HepG2 (cell line): ENCODE data around the gene FAM131A. TPM values are rescaled to one million over a fixed set of nuclear protein-coding genes. Genes with fewer than 3 reads are reported as not detected.
A peak's percentile ranks its signal among the peaks of the same experiment; 100 is the strongest.

Experiments
- ATAC-seq: fragments of 200-7000 bp; cut with Tn5 transposase; 3 replicates; pipeline ENCODE4 v1.9.1; 2020; ENCODE audit warnings: mild to moderate bottlenecking, moderate library complexity
- BruUV-seq: library from RNA; stranded (reverse); fragments of 400-500 nt; replicated peaks from 2 replicates; lab custom pipeline; 2021; lab: Mats Ljungman, UMichigan
- CTCF ChIA-PET: fragments of 300-600 bp; formaldehyde crosslinking; extraction: SDS; loops from one replicate; lab custom pipeline; 2021; ENCODE audit warnings: low total read pairs, inconsistent platforms, low intra/inter-chr PET ratio; lab: Yijun Ruan, JAX
- POLR2A ChIA-PET: fragments of 350-600 bp; sonication (Branson Sonifier 250); formaldehyde crosslinking; loops from one replicate; lab custom pipeline; 2020; ENCODE audit warnings: antibody characterized with exemption, inconsistent platforms; lab: Yijun Ruan, JAX
- DNase-seq: peaks from one replicate; pipeline ENCODE4 v3.0.0-alpha.2; 2015; ENCODE audit warnings: low spot score
- FAIRE-seq: peaks from 3 replicates; lab custom pipeline; 2011; peaks lifted over from hg19 to GRCh38; lab: Jason Lieb, UNC
- H2AFZ ChIP-seq: one replicate; pipeline ENCODE4 v1.6.1; 2011; ENCODE audit warnings: low read length, inconsistent platforms
- H3K27ac ChIP-seq: fragments of 300-600 bp; 3 replicates; pipeline ENCODE4 v1.8.0; 2011; ENCODE audit warnings: mixed run types, mild to moderate bottlenecking, mixed read lengths, low read length, inconsistent platforms; ENCODE audit not compliant: insufficient read depth; ENCODE audit errors: extremely low read length
- H3K27me3 ChIP-seq, 2 experiments: fragments of 200-600 bp in 1 of 2; 2 replicates in 1 of 2; 3 replicates in 1 of 2; pipeline versions ENCODE4 v1.6.0 to v1.8.0; 2011; ENCODE audit warnings: low read length in 2 of 2, mild to moderate bottlenecking in 2 of 2, moderate library complexity in 2 of 2, inconsistent platforms in 1 of 2; ENCODE audit not compliant: insufficient read depth in 2 of 2, control insufficient read depth in 1 of 2
- H3K36me3 ChIP-seq, 2 experiments: fragments of 200-600 bp in 1 of 2; replicated peaks in 1 of 2; 2 replicates in 1 of 2; 3 replicates in 1 of 2; pipeline versions ENCODE4 v1.5.1 to v1.8.0; 2011; ENCODE audit warnings: low read length in 2 of 2, inconsistent platforms in 1 of 2; ENCODE audit not compliant: insufficient read depth in 2 of 2, control insufficient read depth in 1 of 2
- H3K4me1 ChIP-seq: 2 replicates; pipeline ENCODE4 v1.5.1; 2012; ENCODE audit warnings: low read length, inconsistent platforms; ENCODE audit not compliant: insufficient read depth
- H3K4me2 ChIP-seq: 2 replicates; pipeline ENCODE4 v1.6.0; 2011; ENCODE audit warnings: low read depth, low read length, inconsistent platforms
- H3K4me3 ChIP-seq, 3 experiments: fragments of 200-600 bp in 1 of 3; sonication (generic), shearing (Covaris generic) in 1 of 3; replicated peaks in 1 of 3; 2 replicates each; pipeline ENCODE4 v1.5.1; 2011 to 2016; ENCODE audit warnings: low read length in 3 of 3, inconsistent platforms in 2 of 3, low read depth in 2 of 3, mild to moderate bottlenecking in 2 of 3, control low read depth in 1 of 3, mixed read lengths in 1 of 3; ENCODE audit not compliant: insufficient read depth in 1 of 3
- H3K79me2 ChIP-seq: one replicate; pipeline ENCODE4 v1.6.1; 2011; ENCODE audit warnings: low read length, inconsistent platforms; ENCODE audit not compliant: insufficient read depth
- H3K9ac ChIP-seq: 2 replicates; pipeline ENCODE4 v1.6.0; 2011; ENCODE audit warnings: mild to moderate bottlenecking, low read depth, low read length, inconsistent platforms; ENCODE audit not compliant: insufficient read depth
- H3K9me3 ChIP-seq: 2 replicates; pipeline ENCODE4 v1.5.1; 2012; ENCODE audit warnings: mild to moderate bottlenecking, low read length
- H4K20me1 ChIP-seq: 2 replicates; pipeline ENCODE4 v1.6.0; 2011; ENCODE audit warnings: inconsistent platforms, mild to moderate bottlenecking, low read length, moderate library complexity; ENCODE audit not compliant: insufficient read depth
- BORCS8-MEF2B ChIP-seq: sonication (generic); formaldehyde crosslinking; IDR thresholded peaks from 2 replicates; pipeline ENCODE4 v1.8.0; 2022; ENCODE audit warnings: mild to moderate bottlenecking, missing genetic modification reagents
- CC2D1A ChIP-seq: sonication (generic); formaldehyde crosslinking; IDR thresholded peaks from 2 replicates; pipeline ENCODE4 v1.8.1; 2023; ENCODE audit warnings: mild to moderate bottlenecking, missing genetic modification reagents
- CHCHD3 ChIP-seq: sonication (generic); formaldehyde crosslinking; IDR thresholded peaks from 2 replicates; pipeline ENCODE4 v1.8.0; 2022; ENCODE audit warnings: mild to moderate bottlenecking, missing genetic modification reagents, moderate library complexity
- HDAC6 ChIP-seq: fragments of 200-600 bp; sonication (generic); IDR thresholded peaks from 2 replicates; pipeline ENCODE4 v1.7.0; 2017; ENCODE audit warnings: mild to moderate bottlenecking, antibody characterized with exemption, low read length, low read depth
- ISX ChIP-seq: sonication (generic); formaldehyde crosslinking; conservative IDR thresholded peaks from 2 replicates; pipeline ENCODE4 v1.5.0; 2020; ENCODE audit warnings: missing genetic modification reagents
- MAFK ChIP-seq, 2 experiments: IDR thresholded peaks in 1 of 2; conservative IDR thresholded peaks in 1 of 2; 2 replicates each; pipeline ENCODE4 v1.6.1; 2011; ENCODE audit warnings: improper control_type of control experiment in 2 of 2, low read length in 2 of 2
- MATR3 ChIP-seq: sonication (generic); formaldehyde crosslinking; IDR thresholded peaks from 2 replicates; pipeline ENCODE4 v1.4.0; 2020; ENCODE audit warnings: missing genetic modification reagents
- NCOA5 ChIP-seq: sonication (generic); formaldehyde crosslinking; IDR thresholded peaks from 2 replicates; pipeline ENCODE4 v1.4.0; 2020; ENCODE audit warnings: missing genetic modification reagents
- NFE2 ChIP-seq: sonication (generic); formaldehyde crosslinking; IDR thresholded peaks from 2 replicates; pipeline ENCODE4 v1.4.0; 2020; ENCODE audit warnings: missing genetic modification reagents
- RFXAP ChIP-seq: sonication (generic); formaldehyde crosslinking; IDR thresholded peaks from 2 replicates; pipeline ENCODE4 v1.4.0; 2020; ENCODE audit warnings: missing genetic modification reagents, borderline replicate concordance
- RNF2 ChIP-seq: fragments of 450-650 bp; conservative IDR thresholded peaks from 2 replicates; pipeline ENCODE4 v1.6.1; 2016; ENCODE audit warnings: low read depth
- SIN3A ChIP-seq: IDR thresholded peaks from 2 replicates; pipeline ENCODE4 v1.6.1; 2011; ENCODE audit warnings: low read depth, mild to moderate bottlenecking, control low read depth, low read length, borderline replicate concordance
- ZNF468 ChIP-seq: sonication (generic); formaldehyde crosslinking; IDR thresholded peaks from 2 replicates; pipeline ENCODE4 v1.8.0; 2022; ENCODE audit warnings: mild to moderate bottlenecking, moderate library complexity, missing genetic modification reagents
- ZNF576 ChIP-seq: sonication (generic); formaldehyde crosslinking; IDR thresholded peaks from 2 replicates; pipeline ENCODE4 v1.4.0; 2020; ENCODE audit warnings: mild to moderate bottlenecking, missing genetic modification reagents
- ZNF580 ChIP-seq: IDR thresholded peaks from 2 replicates; pipeline ENCODE4 v1.6.1; 2016; ENCODE audit warnings: low read depth, borderline replicate concordance
- ZNF605 ChIP-seq: sonication (generic); formaldehyde crosslinking; IDR thresholded peaks from 2 replicates; pipeline ENCODE4 v1.8.0; 2022; ENCODE audit warnings: mild to moderate bottlenecking, missing genetic modification reagents
- WGBS: methylation state at CpG from one replicate; pipeline ENCODE4 v1.1.6; 2017; ENCODE audit warnings: low lambda C conversion rate; 5-methylcytosine and 5-hydroxymethylcytosine counted together
- in situ Hi-C: cut with HindIII; loops from 2 replicates; pipeline ENCODE4 v1.10.0; 2017; ENCODE audit warnings: low pct_unique_long_range_greater_than_20kb; ENCODE audit not compliant: extremely low pct_ligation_motif_present
- intact Hi-C: fragments of 100-400 bp; cut with micrococcal nuclease; formaldehyde crosslinking; loops from one replicate; pipeline ENCODE4 v1.10.0; 2022; ENCODE audit not compliant: unreplicated experiment
- polyA plus RNA-seq, 8 experiments: library from polyadenylated mRNA; depleted of rRNA in 3 of 8; stranded (reverse) in 7 of 8; unstranded in 1 of 8; fragments of >200 nt; fragmentation: Illumina TruSeq in 4 of 8; extraction: Trizol in 4 of 8; gene quantifications; 2 replicates each; pipeline versions ENCODE4 v1.2.1 to v1.2.3, GENCODE V29; 2011 to 2016; ENCODE audit warnings: low read depth in 4 of 8, missing spikeins in 1 of 8, mixed read lengths in 1 of 8; ENCODE audit not compliant: insufficient read depth in 1 of 8
- total RNA-seq, 5 experiments: library from RNA; depleted of rRNA; stranded (reverse); fragments of >200 nt; fragmentation: Illumina TruSeq; extraction: Trizol; gene quantifications; 2 replicates each; pipeline ENCODE4 v1.2.3, GENCODE V29; 2016; ENCODE audit warnings: low read depth in 1 of 5

FAM131A gene
- total and polyA plus RNA-seq, 2 of the 13 experiments (the other 11 are each of a cell fraction or from before 2014, with no cell fraction given): 9.2 to 9.3 TPM

DNA sequence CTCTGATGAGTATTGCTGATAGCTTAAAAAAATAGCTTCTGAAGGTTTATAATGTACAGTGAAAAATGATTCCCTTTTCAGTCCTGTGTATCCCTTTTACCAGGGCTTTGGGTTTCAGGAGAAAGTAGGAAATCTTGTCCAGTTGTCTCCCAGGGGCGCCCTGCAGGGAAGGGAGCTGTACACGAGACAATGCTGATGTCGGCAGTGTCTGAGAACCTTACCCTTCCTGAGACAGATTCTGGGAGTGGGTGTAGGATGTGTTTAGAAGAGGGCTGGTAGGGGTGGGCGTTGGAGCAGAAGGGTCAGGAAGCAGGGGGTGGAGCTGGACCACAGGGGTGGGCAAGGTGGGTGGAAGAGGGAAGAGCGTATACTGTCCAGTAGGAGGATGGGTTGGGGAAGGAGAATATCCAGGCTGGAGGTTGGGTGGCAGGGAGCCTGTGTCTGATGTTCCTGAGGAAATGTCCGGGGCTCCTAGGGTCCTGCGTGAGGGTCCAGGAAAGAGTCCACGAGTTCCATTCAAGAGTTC is 35.0 kb downstream of the FAM131A start:
- Histone ChIP-seq H3K4me3 (no peak overlapping the region), H3K4me1 (peaks cover 30% of the 10 kb centered on the region), H3K9ac (no peak overlapping the region), H4K20me1 (peaks cover 15% of the 10 kb centered on the region), H3K9me3 (no peaks in the 10 kb centered on the region), H3K27ac (no peak overlapping the region), H2AFZ (no peak overlapping the region), H3K4me2 (no peak overlapping the region), H3K79me2 (peaks cover 8% of the 10 kb centered on the region), H3K36me3 (peaks cover 15 to 50% of the 10 kb centered on the region in 2 experiments), H3K27me3 (no peaks in the 10 kb centered on the region; a peak in 1 of 5 replicates)
- intact Hi-C loops: loop anchor here (5.0 kb wide), 1 partner anchor 1205 kb away; no protein-coding TSS in a partner anchor
- TF ChIP-seq MAFK (conservative IDR thresholded peaks at IDR 0.05 in 1 of 2, IDR thresholded peaks at IDR 0.05 in 1 of 2; ENCODE audit: low read length in 2 of 2) (peak in 1 of 2 experiments; percentile 47; a peak in 3 of 4 replicates), MATR3 (CRISPR knock-in tag) (no peak)
- CTCF ChIA-PET: interaction anchor here (1.0 to 2.3 kb wide), 5 partner anchors 18 to 172 kb away, joined by 4 to 20 read pairs (median 7); no protein-coding TSS in a partner anchor
- in situ Hi-C loops: loop anchor here (10.0 kb wide), 2 partner anchors 92 to 142 kb away; no protein-coding TSS in a partner anchor
- ATAC-seq (peak; percentile 7; the same call in 1 of the 3 replicates), FAIRE-seq (no peak), DNase-seq (no peak)
- 87% methylated on average over 8 of the region's 8 CpGs for WGBS
- POLR2A ChIA-PET: interaction anchor here (1.2 to 3.5 kb wide), 8 partner anchors 8 to 169 kb away, joined by 3 to 21 read pairs (median 6); partner anchors contain the start of genes CLCN2 and POLR2H
- BruUV-seq: no TSS peak

- intact Hi-C loops: loop anchor here (5.0 kb wide), 1 partner anchor 1206 kb away; no protein-coding TSS in a partner anchor
Measured at GRCh38 chr3:184372911-184373310, 35.5 kb downstream of the FAM131A start.

More at GRCh38 chr3:184372911-184373310, 35.5 kb downstream of the FAM131A start:
- ATAC-seq (no peak), DNase-seq (no peak), FAIRE-seq (no peak)
- H2AFZ ChIP-seq: no peak overlapping the region
- WGBS: 91% methylated on average over 5 of the region's 5 CpGs
- peaks cover 15% of the 10 kb centered on the region for H4K20me1 ChIP-seq
- peaks cover 14 to 46% of the 10 kb centered on the region in 2 experiments for H3K36me3 ChIP-seq
- peaks cover 12% of the 10 kb centered on the region for H3K79me2 ChIP-seq
- H3K4me2 ChIP-seq: no peak overlapping the region
- H3K4me1 ChIP-seq: peaks cover 29% of the 10 kb centered on the region
- H3K27me3 ChIP-seq: no peaks in the 10 kb centered on the region; a peak in 1 of 5 replicates
- no peaks in the 10 kb centered on the region for H3K9me3 ChIP-seq
- ChIA-PET POLR2A (interaction anchor here (2.5 to 3.5 kb wide), 2 partner anchors 11 to 44 kb away, joined by 7 to 18 read pairs; partner anchors contain the start of genes CLCN2 and POLR2H), CTCF (interaction anchor here (2.3 kb wide), 1 partner anchor 171 kb away, joined by 12 read pairs; no protein-coding TSS in a partner anchor)
- BruUV-seq: no TSS peak
- H3K4me3 ChIP-seq: no peak overlapping the region
- no peak overlapping the region for H3K27ac ChIP-seq
- TF ChIP-seq ZNF468 (no peak), CC2D1A (CRISPR knock-in tag) (no peak), SIN3A (no peak), ZNF580 (CRISPR knock-in tag) (no peak), RFXAP (no peak), ZNF576 (CRISPR knock-in tag) (no peak), HDAC6 (no peak), CHCHD3 (CRISPR knock-in tag) (no peak), RNF2 (no peak), ISX (CRISPR knock-in tag) (no peak), BORCS8-MEF2B (CRISPR knock-in tag) (no peak), NFE2 (CRISPR knock-in tag) (no peak), NCOA5 (CRISPR knock-in tag) (no peak), ZNF605 (CRISPR knock-in tag) (no peak)
- TF ChIP-seq, all 625 proteins: peak for 0
- no peak overlapping the region for H3K9ac ChIP-seq
- in situ Hi-C loops: loop anchor here (10.0 kb wide), 2 partner anchors 92 to 142 kb away; no protein-coding TSS in a partner anchor
